NCI-H146 (cell line): ENCODE results near the gene SYCE1L.

ENCODE experiments used
- DNase-seq: peaks from one replicate; lab custom pipeline; 2025; lab: John Stamatoyannopoulos, UW

Gene SYCE1L

DNA sequence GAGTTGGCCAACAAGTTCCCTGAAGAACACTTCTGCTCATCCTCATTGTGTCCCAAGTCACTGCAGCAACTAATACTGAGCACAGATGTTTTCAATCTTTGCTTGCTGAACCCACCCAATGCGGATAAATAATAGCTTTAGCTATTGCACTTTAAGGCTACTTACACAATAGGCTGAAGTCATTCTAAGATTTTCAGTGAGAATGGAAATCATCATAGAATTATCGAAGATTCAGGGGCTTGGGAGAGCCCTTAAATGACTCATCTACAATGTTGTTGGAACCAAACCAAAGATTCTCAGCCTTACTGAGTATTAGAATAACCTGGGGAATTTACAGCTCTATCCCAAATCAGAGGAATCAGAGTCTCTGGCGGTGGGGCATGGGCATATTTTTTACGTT lies 51.2 kb downstream of the SYCE1L start:
- DNase-seq, result no peak
